Mesenchymal stem cell (in vitro differentiated cells and primary cell): ENCODE measurements around the gene DHRSX.

Experiments
- DNase-seq: peaks from one replicate; pipeline ENCODE4 v3.0.0-alpha.2; 2013
- H2AFZ ChIP-seq: one replicate; pipeline ENCODE4 v1.6.1; 2013; ENCODE audit warnings: low read depth, mild to moderate bottlenecking, control low read depth, inconsistent platforms, low read length, moderate library complexity
- H2AK5ac ChIP-seq: 2 replicates; pipeline ENCODE4 v1.6.1; 2013; ENCODE audit warnings: low read length, moderate library complexity, mild to moderate bottlenecking, inconsistent platforms; ENCODE audit not compliant: severe bottlenecking
- H2BK120ac ChIP-seq: one replicate; pipeline ENCODE4 v1.6.1; 2013; ENCODE audit warnings: low read depth, mild to moderate bottlenecking, inconsistent platforms, low read length, moderate library complexity
- H2BK12ac ChIP-seq, 2 experiments: one replicate each; pipeline ENCODE4 v1.6.1; 2013; ENCODE audit warnings: inconsistent platforms in 2 of 2, low read length in 2 of 2, mild to moderate bottlenecking in 2 of 2, moderate library complexity in 2 of 2, control low read depth in 1 of 2
- H2BK15ac ChIP-seq: one replicate; pipeline ENCODE4 v1.6.1; 2013; ENCODE audit warnings: mild to moderate bottlenecking, low read depth, inconsistent platforms; ENCODE audit not compliant: poor library complexity, severe bottlenecking
- H2BK5ac ChIP-seq: 2 replicates; pipeline ENCODE4 v1.6.1; 2013; ENCODE audit warnings: low read depth, mild to moderate bottlenecking, low read length, control low read depth, inconsistent platforms; ENCODE audit not compliant: poor library complexity, severe bottlenecking
- H3K14ac ChIP-seq, 2 experiments: one replicate each; pipeline ENCODE4 v1.6.1; 2013; ENCODE audit warnings: inconsistent platforms in 2 of 2, low read length in 2 of 2, control low read depth in 1 of 2, mild to moderate bottlenecking in 1 of 2, moderate library complexity in 1 of 2
- H3K18ac ChIP-seq, 2 experiments: one replicate each; pipeline ENCODE4 v1.6.1; 2013; ENCODE audit warnings: inconsistent platforms in 2 of 2, low read length in 2 of 2, control low read depth in 1 of 2, low read depth in 1 of 2, mild to moderate bottlenecking in 1 of 2
- H3K23ac ChIP-seq, 2 experiments: one replicate each; pipeline ENCODE4 v1.6.1; 2013; ENCODE audit warnings: inconsistent platforms in 2 of 2, low read length in 2 of 2, mild to moderate bottlenecking in 2 of 2, moderate library complexity in 2 of 2, control low read depth in 1 of 2
- H3K27ac ChIP-seq: 2 replicates; pipeline ENCODE4 v1.5.1; 2013; ENCODE audit warnings: mild to moderate bottlenecking, moderate library complexity, low read length, control low read depth, inconsistent platforms; ENCODE audit not compliant: poor library complexity, severe bottlenecking
- H3K27me3 ChIP-seq, 2 experiments: 2 replicates each; pipeline versions ENCODE4 v1.6.1 to v1.7.0; 2013; ENCODE audit warnings: low read length in 2 of 2, mild to moderate bottlenecking in 2 of 2, moderate library complexity in 2 of 2, control low read depth in 1 of 2, inconsistent platforms in 1 of 2; ENCODE audit not compliant: control insufficient read depth in 1 of 2, insufficient read depth in 1 of 2
- H3K36me3 ChIP-seq, 2 experiments: 2 replicates each; pipeline versions ENCODE4 v1.6.1 to v1.7.0; 2013; ENCODE audit warnings: low read length in 2 of 2, control low read depth in 1 of 2, inconsistent platforms in 1 of 2, low read depth in 1 of 2, mild to moderate bottlenecking in 1 of 2; ENCODE audit not compliant: insufficient read depth in 2 of 2, control insufficient read depth in 1 of 2
- H3K4ac ChIP-seq, 2 experiments: one replicate each; pipeline ENCODE4 v1.6.1; 2013; ENCODE audit warnings: inconsistent platforms in 2 of 2, low read length in 2 of 2, mild to moderate bottlenecking in 2 of 2, moderate library complexity in 2 of 2, control low read depth in 1 of 2, low read depth in 1 of 2
- H3K4me1 ChIP-seq: 2 replicates; pipeline ENCODE4 v1.6.1; 2013; ENCODE audit warnings: low read depth, low read length, control low read depth; ENCODE audit not compliant: control insufficient read depth, insufficient read depth
- H3K4me2 ChIP-seq: 2 replicates; pipeline ENCODE4 v1.6.1; 2013; ENCODE audit warnings: low read length, mild to moderate bottlenecking, inconsistent platforms; ENCODE audit not compliant: poor library complexity, severe bottlenecking
- H3K4me3 ChIP-seq, 2 experiments: 2 replicates each; pipeline versions ENCODE4 v1.5.1 to v1.7.0; 2013; ENCODE audit warnings: low read length in 2 of 2, mild to moderate bottlenecking in 2 of 2, control low read depth in 1 of 2, low read depth in 1 of 2; ENCODE audit not compliant: insufficient read depth in 1 of 2
- H3K79me1 ChIP-seq: replicated peaks from 2 replicates; pipeline ENCODE4 v1.6.1; 2013; ENCODE audit warnings: mild to moderate bottlenecking, control low read depth, low read length, inconsistent platforms; ENCODE audit not compliant: poor library complexity, severe bottlenecking
- H3K9ac ChIP-seq: 2 replicates; pipeline ENCODE4 v1.7.0; 2013; ENCODE audit warnings: mild to moderate bottlenecking, low read length, moderate library complexity
- H3K9me3 ChIP-seq: 2 replicates; pipeline ENCODE4 v1.7.0; 2013; ENCODE audit warnings: mild to moderate bottlenecking, low read length; ENCODE audit not compliant: control insufficient read depth
- H4K8ac ChIP-seq: one replicate; pipeline ENCODE4 v1.6.1; 2013; ENCODE audit warnings: inconsistent platforms, mild to moderate bottlenecking, low read length, moderate library complexity
- H4K91ac ChIP-seq: one replicate; pipeline ENCODE4 v1.6.1; 2013; ENCODE audit warnings: mild to moderate bottlenecking, low read length, inconsistent platforms
- WGBS: methylation state at CpG from one replicate; pipeline ENCODE4 v1.1.7; 2013; ENCODE audit warnings: mixed read lengths; 5-methylcytosine and 5-hydroxymethylcytosine counted together

DHRSX gene

DNA sequence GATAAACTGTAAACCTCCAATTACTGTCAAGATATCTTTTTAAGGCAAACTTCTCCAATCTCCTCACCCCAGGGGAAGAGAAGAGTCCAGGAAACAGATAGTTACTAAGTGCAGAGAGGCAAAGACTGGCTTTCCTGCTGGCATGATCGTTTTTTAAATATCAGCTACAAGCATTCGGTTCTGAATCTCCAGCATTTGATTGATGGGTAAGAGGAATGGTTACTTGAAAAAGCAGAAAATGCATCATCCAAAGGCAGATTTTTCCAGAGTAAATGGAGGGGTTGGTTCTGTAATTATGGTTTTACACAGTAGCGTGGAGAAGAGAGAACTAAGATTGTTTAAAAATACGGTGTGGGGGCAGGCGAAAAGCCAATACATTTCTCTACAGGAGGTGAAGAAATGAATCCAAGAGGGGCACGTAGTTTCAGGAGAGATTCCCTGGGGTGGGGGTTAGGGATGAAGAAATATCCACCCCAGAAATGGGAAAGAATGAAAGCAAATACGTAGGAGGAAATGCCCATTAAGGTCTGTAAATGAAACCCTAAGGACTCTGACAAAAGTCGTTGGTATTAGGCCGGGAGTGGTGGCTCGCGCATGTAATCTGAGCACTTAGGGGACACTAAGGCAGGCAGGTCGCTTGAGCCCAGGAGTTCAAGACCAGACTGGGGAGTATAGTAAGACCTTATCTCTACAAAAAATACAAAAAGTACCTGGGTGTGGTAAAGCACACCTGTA is 248.3 kb downstream of the DHRSX start:
- Histone ChIP-seq H3K4me2 (no peak overlapping the region), H3K27ac (no peak overlapping the region), H3K4me3 (no peak overlapping the region), H3K14ac (no peak overlapping the region), H2BK12ac (no peak overlapping the region), H3K4ac (no peak overlapping the region), H3K9ac (no peak overlapping the region), H3K4me1 (no peaks in the 10 kb centered on the region), H2AK5ac (no peak overlapping the region), H4K91ac (no peak overlapping the region), H3K18ac (no peak overlapping the region), H4K8ac (no peak overlapping the region), H2BK15ac (no peak overlapping the region), H3K23ac (no peak overlapping the region), H3K79me1 (peaks cover 5% of the 10 kb centered on the region), H3K36me3 (peaks cover 0 to 5% of the 10 kb centered on the region in 2 experiments), H2AFZ (no peak overlapping the region), H3K27me3 (no peaks in the 10 kb centered on the region), H2BK5ac (no peak overlapping the region), H2BK120ac (no peak overlapping the region), H3K9me3 (no peaks in the 10 kb centered on the region)
- DNase-seq: no peak
- 96% methylated on average over 11 of the region's 12 CpGs for WGBS

DNA sequence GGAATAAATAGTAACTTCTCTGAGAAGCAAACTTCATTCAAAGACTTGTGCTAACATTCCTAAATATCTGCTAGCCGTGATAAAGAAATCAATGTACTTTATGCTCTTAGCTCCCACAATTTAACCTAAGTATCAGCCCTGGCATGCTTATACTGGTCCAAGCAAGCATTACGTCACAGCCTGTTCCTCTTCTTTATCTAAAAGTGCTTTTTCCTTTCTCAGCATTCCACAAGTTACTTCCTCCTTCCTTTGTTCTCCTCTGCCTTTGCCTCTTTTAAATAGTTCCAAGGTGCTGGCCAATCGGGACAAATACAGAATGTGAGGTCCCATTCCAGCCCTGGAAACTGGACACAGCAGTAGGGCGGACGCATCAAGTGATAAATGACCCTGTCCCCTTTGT is 249.6 kb downstream of the DHRSX start:
- WGBS: 94% methylated on average over 5 of the region's 5 CpGs
- Histone ChIP-seq H3K4me2 (no peak overlapping the region), H3K9ac (no peak overlapping the region), H3K36me3 (peaks cover 0 to 5% of the 10 kb centered on the region in 2 experiments), H3K27ac (no peak overlapping the region), H3K23ac (no peak overlapping the region), H2BK5ac (no peak overlapping the region), H3K79me1 (peaks cover 5% of the 10 kb centered on the region), H3K14ac (no peak overlapping the region), H3K27me3 (no peaks in the 10 kb centered on the region), H2BK12ac (no peak overlapping the region), H4K8ac (no peak overlapping the region), H2BK15ac (no peak overlapping the region), H3K18ac (no peak overlapping the region), H2BK120ac (no peak overlapping the region), H2AFZ (no peak overlapping the region), H3K9me3 (no peaks in the 10 kb centered on the region), H4K91ac (no peak overlapping the region), H3K4me3 (no peak overlapping the region), H3K4me1 (no peaks in the 10 kb centered on the region), H3K4ac (no peak overlapping the region), H2AK5ac (no peak overlapping the region)
- no peak for DNase-seq

DNA sequence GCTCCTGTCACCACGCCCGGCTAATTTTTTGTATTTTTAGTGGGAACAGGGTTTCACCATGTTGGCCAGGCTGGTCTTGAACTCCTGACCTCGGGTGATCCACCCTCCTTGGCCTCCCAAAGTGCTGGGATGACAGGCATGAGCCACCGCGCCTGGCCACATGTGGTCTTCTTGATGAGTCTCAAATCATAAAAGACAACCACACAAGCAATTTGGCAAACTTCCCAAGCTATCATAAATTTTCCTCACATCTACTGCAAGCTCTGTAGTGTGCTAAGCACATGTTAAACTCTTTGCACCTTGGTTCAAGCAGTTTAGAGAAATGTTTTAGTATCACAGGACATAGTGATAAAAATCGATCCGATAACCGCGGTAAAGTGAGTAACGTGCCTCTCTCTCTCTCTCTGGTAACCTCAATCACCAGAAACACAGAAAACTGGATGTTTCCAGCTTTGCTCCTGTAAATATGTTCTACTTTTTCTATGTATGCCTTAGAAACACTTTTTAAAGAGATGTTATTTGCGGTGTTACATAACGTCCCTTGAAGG is 256.8 kb downstream of the DHRSX start:
- Histone ChIP-seq H2BK12ac (no peak overlapping the region), H3K79me1 (peaks cover 10% of the 10 kb centered on the region), H2BK5ac (no peak overlapping the region), H2AK5ac (no peak overlapping the region), H3K9ac (no peak overlapping the region), H3K27ac (no peak overlapping the region), H2BK15ac (no peak overlapping the region), H3K27me3 (no peaks in the 10 kb centered on the region), H3K23ac (no peak overlapping the region), H3K18ac (no peak overlapping the region), H3K4ac (no peak overlapping the region), H4K8ac (no peak overlapping the region), H3K36me3 (peaks cover 16 to 23% of the 10 kb centered on the region in 2 experiments), H2BK120ac (no peak overlapping the region), H3K9me3 (no peaks in the 10 kb centered on the region), H3K4me1 (no peaks in the 10 kb centered on the region), H3K4me3 (no peak overlapping the region), H2AFZ (no peak overlapping the region), H3K14ac (no peak overlapping the region), H3K4me2 (no peak overlapping the region), H4K91ac (no peak overlapping the region)
- peak; percentile 13 for DNase-seq
- 93% methylated on average over 10 of the region's 12 CpGs for WGBS

DNA sequence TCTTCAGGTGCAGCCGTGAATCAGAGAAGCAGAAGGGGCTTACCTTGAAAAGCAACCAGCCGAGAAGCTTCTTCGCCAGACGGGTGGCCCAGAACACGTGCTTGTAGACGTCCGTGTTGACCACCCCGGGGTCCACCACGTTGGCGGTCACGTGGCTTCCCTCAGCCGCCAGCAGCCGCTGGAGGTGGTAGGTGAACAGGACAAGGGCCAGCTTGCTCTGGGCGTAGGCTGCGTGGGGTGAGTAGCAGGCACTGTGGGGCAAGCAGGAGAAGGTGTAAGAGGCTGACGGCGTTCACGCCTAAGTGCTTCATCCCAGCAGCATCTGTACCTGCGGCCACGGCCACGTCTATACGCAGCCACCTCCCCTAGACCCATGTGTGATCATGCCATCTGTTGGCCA is 257.8 kb downstream of the DHRSX start:
- no peak overlapping the region for H4K91ac ChIP-seq
- H3K9me3 ChIP-seq: no peaks in the 10 kb centered on the region
- H2AK5ac ChIP-seq: no peak overlapping the region
- H3K18ac ChIP-seq: no peak overlapping the region
- H4K8ac ChIP-seq: no peak overlapping the region
- over 99% methylated on average over 22 of the region's 22 CpGs for WGBS
- no peak overlapping the region for H2BK15ac ChIP-seq
- no peak overlapping the region for H3K4me2 ChIP-seq
- H3K14ac ChIP-seq: no peak overlapping the region
- H3K23ac ChIP-seq: no peak overlapping the region
- H3K4me3 ChIP-seq: no peak overlapping the region
- H3K4me1 ChIP-seq: no peaks in the 10 kb centered on the region
- H3K27me3 ChIP-seq: no peaks in the 10 kb centered on the region
- no peak overlapping the region for H3K9ac ChIP-seq
- H2BK12ac ChIP-seq: no peak overlapping the region
- no peak for DNase-seq
- H3K4ac ChIP-seq: no peak overlapping the region
- no peak overlapping the region for H3K27ac ChIP-seq
- no peak overlapping the region for H2BK120ac ChIP-seq
- H2BK5ac ChIP-seq: no peak overlapping the region
- peaks cover 16 to 25% of the 10 kb centered on the region in 2 experiments for H3K36me3 ChIP-seq
- H3K79me1 ChIP-seq: peaks cover 6% of the 10 kb centered on the region
- H2AFZ ChIP-seq: no peak overlapping the region
